SHP77 (cell line): Measurements from ENCODE around the gene ITPK1.

ENCODE experiments used
- DNase-seq, 2 experiments: peaks; one replicate each; lab custom pipeline; 2025; lab: John Stamatoyannopoulos, UW

ITPK1 gene

GRCh38 chr14:92937051-92937937 is 178.4 kb downstream of the ITPK1 start:
- no peak for DNase-seq

GRCh38 chr14:92936085-92936484 is 179.6 kb downstream of the ITPK1 start:
- DNase-seq, result no peak

GRCh38 chr14:92935446-92935845 is 180.3 kb downstream of the ITPK1 start:
- DNase-seq, result no peak

GRCh38 chr14:92934196-92935085 is 181.3 kb downstream of the ITPK1 start:
- DNase-seq, result no peak

- no peak for DNase-seq
Observed at GRCh38 chr14:92933481-92933880, 182.2 kb downstream of the ITPK1 start.

- no peak for DNase-seq
Observed at GRCh38 chr14:92932448-92933395, 183.0 kb downstream of the ITPK1 start.

GRCh38 chr14:92931681-92932447 is 183.9 kb downstream of the ITPK1 start:
- DNase-seq, result no peak

GRCh38 chr14:92930737-92931602 is 184.8 kb downstream of the ITPK1 start:
- no peak for DNase-seq

- DNase-seq, result no peak
Observed at GRCh38 chr14:92929689-92930608, 185.8 kb downstream of the ITPK1 start.

- no peak for DNase-seq
Observed at GRCh38 chr14:92928961-92929688, 186.6 kb downstream of the ITPK1 start.

- DNase-seq, result no peak
Observed at GRCh38 chr14:92928258-92928629, 187.5 kb downstream of the ITPK1 start.

- DNase-seq, result no peak
Observed at GRCh38 chr14:92927349-92928257, 188.1 kb downstream of the ITPK1 start.

GRCh38 chr14:92926931-92927330 is 188.8 kb downstream of the ITPK1 start:
- DNase-seq, result no peak

GRCh38 chr14:92926180-92926845 is 189.4 kb downstream of the ITPK1 start:
- no peak for DNase-seq

- DNase-seq, result no peak
Observed at GRCh38 chr14:92925446-92925845, 190.3 kb downstream of the ITPK1 start.

- no peak for DNase-seq
Observed at GRCh38 chr14:92924247-92924646, 191.5 kb downstream of the ITPK1 start.

GRCh38 chr14:92923744-92924103 is 192.0 kb downstream of the ITPK1 start:
- no peak for DNase-seq
